HL-60 (cell line): ENCODE data around the gene R3HDM1.

Experiments
- DNase-seq, 2 experiments: peaks; one replicate each; pipeline ENCODE4 v3.0.0-alpha.2; 2010 to 2020; ENCODE audit warnings: low read depth in 1 of 2, low spot score in 1 of 2
- H3K27ac ChIP-seq: fragments of 250-450 bp; sonication (Bioruptor Pico); replicated peaks from 2 replicates; pipeline ENCODE4 v1.5.1; 2020; ENCODE audit warnings: mild to moderate bottlenecking, moderate library complexity
- H3K27me3 ChIP-seq: fragments of 250-450 bp; sonication (Bioruptor Pico); 2 replicates; pipeline ENCODE4 v1.5.1; 2021; ENCODE audit warnings: mild to moderate bottlenecking, moderate library complexity; ENCODE audit not compliant: insufficient read depth, poor library complexity, severe bottlenecking
- H3K4me3 ChIP-seq: replicated peaks from 2 replicates; pipeline ENCODE4 v1.5.1; 2011; ENCODE audit warnings: mild to moderate bottlenecking, control low read depth, low read length; ENCODE audit not compliant: insufficient read depth
- CTCF ChIP-seq: IDR thresholded peaks from one replicate; pipeline ENCODE4 v1.5.1; 2011; ENCODE audit warnings: low read length, control low read depth, inconsistent platforms; ENCODE audit not compliant: insufficient read depth
- GABPA ChIP-seq: IDR thresholded peaks from 2 replicates; pipeline ENCODE4 v1.6.1; 2012; ENCODE audit warnings: low read depth
- POLR2AphosphoS5 ChIP-seq: IDR thresholded peaks from 2 replicates; pipeline ENCODE4 v1.6.1; 2012; ENCODE audit warnings: low read depth
- REST ChIP-seq: IDR thresholded peaks from 2 replicates; pipeline ENCODE4 v1.6.1; 2012; ENCODE audit warnings: low read depth; ENCODE audit not compliant: insufficient replicate concordance
- SPI1 ChIP-seq: IDR thresholded peaks from 2 replicates; pipeline ENCODE4 v1.6.1; 2012; ENCODE audit warnings: low read depth, mild to moderate bottlenecking, borderline replicate concordance

Gene R3HDM1

GRCh38 chr2:135674453-135674852 lies 143.2 kb downstream of the R3HDM1 start:
- TF ChIP-seq GABPA (no peak), CTCF (no peak), SPI1 (no peak), REST (no peak), POLR2AphosphoS5 (no peak)
- DNase-seq: no peak
- no peaks in the 10 kb centered on the region for H3K27me3 ChIP-seq
- no peak overlapping the region for H3K4me3 ChIP-seq
- no peak overlapping the region for H3K27ac ChIP-seq

GRCh38 chr2:135676031-135676430 lies 144.7 kb downstream of the R3HDM1 start:
- Histone ChIP-seq H3K27ac (no peak overlapping the region), H3K4me3 (no peak overlapping the region), H3K27me3 (no peaks in the 10 kb centered on the region)
- no peak for DNase-seq
- TF ChIP-seq GABPA (no peak), POLR2AphosphoS5 (no peak), SPI1 (no peak), CTCF (no peak), REST (no peak)

GRCh38 chr2:135679125-135679524 lies 147.8 kb downstream of the R3HDM1 start:
- Histone ChIP-seq H3K27ac (no peak overlapping the region), H3K27me3 (no peaks in the 10 kb centered on the region), H3K4me3 (no peak overlapping the region)
- no peak for DNase-seq
- TF ChIP-seq REST (no peak), CTCF (no peak), POLR2AphosphoS5 (no peak), GABPA (no peak), SPI1 (no peak)
